K562 (cell line): ENCODE data around the gene NRSN2. TPM values are rescaled to one million over a fixed set of nuclear protein-coding genes. Genes with fewer than 3 reads are reported as not detected.

Source experiments
- ETS1 ChIP-seq: conservative IDR thresholded peaks from 2 replicates; pipeline ENCODE4 v1.6.1; 2011; ENCODE audit warnings: low read depth, mild to moderate bottlenecking, low read length; ENCODE audit not compliant: control insufficient read depth
- GTF2E2 ChIP-seq: fragments of 200-800 bp; sonication (Bioruptor generic); IDR thresholded peaks from 2 replicates; pipeline ENCODE4 v1.6.1; 2016; ENCODE audit warnings: missing genetic modification characterization, missing compliant biosample characterization
- HMGN3 ChIP-seq: IDR thresholded peaks from 2 replicates; pipeline ENCODE4 v1.6.1; 2011; ENCODE audit warnings: borderline replicate concordance, low read depth, mild to moderate bottlenecking, mixed read lengths, low read length; ENCODE audit not compliant: insufficient read length; ENCODE audit errors: extremely low read depth
- HNRNPK ChIP-seq: fragments of 200-400 bp; formaldehyde crosslinking; IDR thresholded peaks from one replicate; pipeline ENCODE4 v1.6.1; 2018; ENCODE audit warnings: mild to moderate bottlenecking, low read depth, low read length; ENCODE audit not compliant: poor library complexity, severe bottlenecking
- ILF3 ChIP-seq: fragments of 450-650 bp; IDR thresholded peaks from 2 replicates; pipeline ENCODE4 v1.6.1; 2018; ENCODE audit warnings: antibody characterized with exemption, mild to moderate bottlenecking, moderate library complexity, borderline replicate concordance
- NR3C1 ChIP-seq: sonication (generic); formaldehyde crosslinking; IDR thresholded peaks from 2 replicates; pipeline ENCODE4 v1.8.1; 2022; ENCODE audit warnings: missing genetic modification reagents
- PHB2 ChIP-seq: fragments of 450-650 bp; IDR thresholded peaks from 2 replicates; pipeline ENCODE4 v1.6.1; 2017; ENCODE audit warnings: low read depth
- RBM39 ChIP-seq: fragments of 200-400 bp; formaldehyde crosslinking; optimal IDR thresholded peaks from 2 replicates; pipeline ENCODE3; 2018; ENCODE audit warnings: low read depth, low read length
- SNIP1 ChIP-seq: fragments of 450-650 bp; IDR thresholded peaks from 2 replicates; pipeline ENCODE4 v1.7.1; 2017; ENCODE audit warnings: low read depth, mild to moderate bottlenecking
- U2AF1 ChIP-seq: fragments of 200-400 bp; formaldehyde crosslinking; optimal IDR thresholded peaks from 2 replicates; pipeline ENCODE3; 2017; ENCODE audit warnings: mild to moderate bottlenecking, low read depth, low read length, moderate library complexity
- ZBTB26 ChIP-seq: fragments of 450-650 bp; formaldehyde crosslinking; IDR thresholded peaks from 2 replicates; pipeline ENCODE4 v1.4.0; 2022; ENCODE audit warnings: missing genetic modification characterization
- ZBTB34 ChIP-seq: fragments of 250-450 bp; sonication (Bioruptor Pico); IDR thresholded peaks from 2 replicates; pipeline ENCODE4 v1.8.0; 2021; ENCODE audit warnings: mild to moderate bottlenecking, moderate library complexity
- ZC3H4 ChIP-seq: sonication (generic); formaldehyde crosslinking; IDR thresholded peaks from 2 replicates; pipeline ENCODE4 v1.9.0; 2021; ENCODE audit warnings: missing genetic modification reagents, borderline replicate concordance
- ZNF232 ChIP-seq: sonication (generic); formaldehyde crosslinking; IDR thresholded peaks from 2 replicates; pipeline ENCODE4 v1.8.0; 2022; ENCODE audit warnings: mild to moderate bottlenecking, missing genetic modification reagents
- ZNF830 ChIP-seq: fragments of 250-450 bp; sonication (Bioruptor Pico); IDR thresholded peaks from 2 replicates; pipeline ENCODE4 v1.5.0; 2021; ENCODE audit warnings: mild to moderate bottlenecking
- polyA plus RNA-seq, 8 experiments: library from polyadenylated mRNA; depleted of rRNA in 4 of 8; stranded (reverse) in 5 of 8; unstranded in 3 of 8; fragments of >200 nt; fragmentation: Nextera tagmentation in 2 of 8; fragmentation: Illumina TruSeq in 1 of 8; extraction: Ambion mirVana in 2 of 8; extraction: Trizol in 1 of 8; gene quantifications; 2 replicates each; pipeline versions ENCODE4 v1.2.1 to v1.2.3, GENCODE V29; 2011 to 2014; ENCODE audit warnings: inconsistent platforms in 1 of 8, missing spikeins in 1 of 8
- total RNA-seq, 7 experiments: library from RNA; depleted of rRNA in 6 of 7; stranded (reverse); fragments of >200 nt in 6 of 7; fragmentation: Illumina TruSeq in 2 of 7; extraction: Trizol in 2 of 7; gene quantifications; 2 replicates each; pipeline versions ENCODE4 v1.2.1 to v1.2.3, GENCODE V29; 2011 to 2021; ENCODE audit warnings: low replicate concordance in 1 of 7
- TF ChIP-seq, protein P1 (sequence below): fragments of 450-650 bp; IDR thresholded peaks from 2 replicates; pipeline ENCODE4 v1.6.1; 2018; ENCODE audit not compliant: partially characterized antibody
- TF ChIP-seq, protein P2 (sequence below): fragments of 250-450 bp; sonication (Bioruptor Pico); IDR thresholded peaks from 2 replicates; pipeline ENCODE4 v1.4.0; 2020; ENCODE audit warnings: borderline replicate concordance

Gene NRSN2
- total and polyA plus RNA-seq, 9 of the 15 experiments (the other 6 are each of a cell fraction or from before 2014, with no cell fraction given), result 7.5 to 29.7 (median 11.1) TPM

GRCh38 chr20:371755-372542 lies 25.0 kb downstream of the NRSN2 start (continued):
- TF ChIP-seq ZBTB34 (CRISPR knock-in tag), result peak; percentile 45; the same call in 1 of the 2 replicates
- TF ChIP-seq GTF2E2 (tag), result peak; percentile 54; the same call in 1 of the 2 replicates
- TF ChIP-seq, protein P1, sequence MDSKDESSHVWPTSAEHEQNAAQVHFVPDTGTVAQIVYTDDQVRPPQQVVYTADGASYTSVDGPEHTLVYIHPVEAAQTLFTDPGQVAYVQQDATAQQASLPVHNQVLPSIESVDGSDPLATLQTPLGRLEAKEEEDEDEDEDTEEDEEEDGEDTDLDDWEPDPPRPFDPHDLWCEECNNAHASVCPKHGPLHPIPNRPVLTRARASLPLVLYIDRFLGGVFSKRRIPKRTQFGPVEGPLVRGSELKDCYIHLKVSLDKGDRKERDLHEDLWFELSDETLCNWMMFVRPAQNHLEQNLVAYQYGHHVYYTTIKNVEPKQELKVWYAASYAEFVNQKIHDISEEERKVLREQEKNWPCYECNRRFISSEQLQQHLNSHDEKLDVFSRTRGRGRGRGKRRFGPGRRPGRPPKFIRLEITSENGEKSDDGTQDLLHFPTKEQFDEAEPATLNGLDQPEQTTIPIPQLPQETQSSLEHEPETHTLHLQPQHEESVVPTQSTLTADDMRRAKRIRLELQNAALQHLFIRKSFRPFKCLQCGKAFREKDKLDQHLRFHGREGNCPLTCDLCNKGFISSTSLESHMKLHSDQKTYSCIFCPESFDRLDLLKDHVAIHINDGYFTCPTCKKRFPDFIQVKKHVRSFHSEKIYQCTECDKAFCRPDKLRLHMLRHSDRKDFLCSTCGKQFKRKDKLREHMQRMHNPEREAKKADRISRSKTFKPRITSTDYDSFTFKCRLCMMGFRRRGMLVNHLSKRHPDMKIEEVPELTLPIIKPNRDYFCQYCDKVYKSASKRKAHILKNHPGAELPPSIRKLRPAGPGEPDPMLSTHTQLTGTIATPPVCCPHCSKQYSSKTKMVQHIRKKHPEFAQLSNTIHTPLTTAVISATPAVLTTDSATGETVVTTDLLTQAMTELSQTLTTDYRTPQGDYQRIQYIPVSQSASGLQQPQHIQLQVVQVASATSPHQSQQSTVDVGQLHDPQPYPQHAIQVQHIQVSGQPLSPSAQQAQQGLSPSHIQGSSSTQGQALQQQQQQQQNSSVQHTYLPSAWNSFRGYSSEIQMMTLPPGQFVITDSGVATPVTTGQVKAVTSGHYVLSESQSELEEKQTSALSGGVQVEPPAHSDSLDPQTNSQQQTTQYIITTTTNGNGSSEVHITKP, result peak; percentile 11
- TF ChIP-seq RBM39, result no peak
- no peak for TF ChIP-seq PHB2
- no peak for TF ChIP-seq U2AF1
- TF ChIP-seq HNRNPK, result no peak
- peak; percentile 3; the same call in 1 of the 2 replicates for TF ChIP-seq ZBTB26 (CRISPR knock-in tag)
- peak; percentile 63; the same call in 1 of the 2 replicates for TF ChIP-seq ZNF830 (CRISPR knock-in tag)
- TF ChIP-seq SNIP1, result no peak
- TF ChIP-seq NR3C1 (CRISPR knock-in tag), result no peak
- TF ChIP-seq HMGN3, result no peak
- TF ChIP-seq ILF3, result no peak
- TF ChIP-seq ETS1, result no peak
- no peak for TF ChIP-seq ZNF232
- TF ChIP-seq, protein P2, sequence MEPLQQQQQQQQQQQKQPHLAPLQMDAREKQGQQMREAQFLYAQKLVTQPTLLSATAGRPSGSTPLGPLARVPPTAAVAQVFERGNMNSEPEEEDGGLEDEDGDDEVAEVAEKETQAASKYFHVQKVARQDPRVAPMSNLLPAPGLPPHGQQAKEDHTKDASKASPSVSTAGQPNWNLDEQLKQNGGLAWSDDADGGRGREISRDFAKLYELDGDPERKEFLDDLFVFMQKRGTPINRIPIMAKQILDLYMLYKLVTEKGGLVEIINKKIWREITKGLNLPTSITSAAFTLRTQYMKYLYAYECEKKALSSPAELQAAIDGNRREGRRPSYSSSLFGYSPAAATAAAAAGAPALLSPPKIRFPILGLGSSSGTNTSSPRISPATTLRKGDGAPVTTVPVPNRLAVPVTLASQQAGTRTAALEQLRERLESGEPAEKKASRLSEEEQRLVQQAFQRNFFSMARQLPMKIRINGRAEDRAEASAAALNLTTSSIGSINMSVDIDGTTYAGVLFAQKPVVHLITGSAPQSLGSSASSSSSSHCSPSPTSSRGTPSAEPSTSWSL (CRISPR knock-in tag), result no peak
- TF ChIP-seq ZC3H4, result no peak
